Hepatocyte (in vitro differentiated cells): ENCODE results near the gene GRID1. TPM values are rescaled to one million over a fixed set of nuclear protein-coding genes. Genes with fewer than 3 reads are reported as not detected.

Source experiments
- DNase-seq: peaks from one replicate; pipeline ENCODE4 v3.0.0-alpha.2; 2016; ENCODE audit warnings: low spot score
- H2AFZ ChIP-seq: fragments of 200-600 bp; sonication (generic); 2 replicates; pipeline ENCODE4 v1.6.0; 2016; ENCODE audit warnings: antibody characterized with exemption, mild to moderate bottlenecking
- H3K27ac ChIP-seq: fragments of 200-600 bp; sonication (generic); 2 replicates; pipeline ENCODE4 v1.5.1; 2016; ENCODE audit warnings: mild to moderate bottlenecking
- H3K27me3 ChIP-seq: fragments of 200-600 bp; sonication (generic); 2 replicates; pipeline ENCODE4 v1.6.1; 2016
- H3K36me3 ChIP-seq: fragments of 200-600 bp; sonication (generic); replicated peaks from 2 replicates; pipeline ENCODE4 v1.5.1; 2016; ENCODE audit warnings: low read depth; ENCODE audit not compliant: insufficient read depth
- H3K4me1 ChIP-seq: fragments of 200-600 bp; sonication (generic); 2 replicates; pipeline ENCODE4 v1.5.1; 2016; ENCODE audit warnings: mild to moderate bottlenecking, moderate library complexity; ENCODE audit not compliant: insufficient read depth
- H3K4me2 ChIP-seq: fragments of 200-600 bp; sonication (generic); 2 replicates; pipeline ENCODE4 v1.6.0; 2016
- H3K4me3 ChIP-seq: fragments of 200-600 bp; sonication (generic); 2 replicates; pipeline ENCODE4 v1.5.1; 2016; ENCODE audit warnings: mild to moderate bottlenecking
- H3K79me2 ChIP-seq: fragments of 200-600 bp; sonication (generic); 2 replicates; pipeline ENCODE4 v1.6.0; 2017; ENCODE audit warnings: mild to moderate bottlenecking
- H3K9me2 ChIP-seq: fragments of 200-600 bp; sonication (generic); replicated peaks from 2 replicates; pipeline ENCODE4 v1.6.0; 2017; ENCODE audit warnings: mild to moderate bottlenecking; ENCODE audit not compliant: insufficient read depth
- H3K9me3 ChIP-seq: fragments of 200-600 bp; sonication (generic); 2 replicates; pipeline ENCODE4 v1.5.1; 2016; ENCODE audit warnings: low read depth, mild to moderate bottlenecking
- H4K20me1 ChIP-seq: fragments of 200-600 bp; sonication (generic); 2 replicates; pipeline ENCODE4 v1.6.0; 2016; ENCODE audit warnings: mild to moderate bottlenecking; ENCODE audit not compliant: insufficient read depth, poor library complexity, severe bottlenecking
- EZH2 ChIP-seq: fragments of 200-600 bp; sonication (generic); IDR thresholded peaks from 2 replicates; pipeline ENCODE4 v1.6.1; 2016; ENCODE audit warnings: antibody characterized with exemption, mild to moderate bottlenecking, borderline replicate concordance
- EZH2phosphoT487 ChIP-seq: fragments of 200-600 bp; sonication (generic); IDR thresholded peaks from one replicate; pipeline ENCODE4 v1.6.1; 2018; ENCODE audit warnings: antibody characterized with exemption, mild to moderate bottlenecking, low read depth, moderate library complexity; ENCODE audit not compliant: unreplicated experiment, severe bottlenecking
- WGBS: methylation state at CpG from one replicate; pipeline ENCODE4 v1.1.6; 2016; ENCODE audit warnings: low lambda C conversion rate; ENCODE audit errors: missing lambda C conversion rate; 5-methylcytosine and 5-hydroxymethylcytosine counted together
- polyA plus RNA-seq: library from polyadenylated mRNA; unstranded; fragments of >200 nt; fragmentation: Nextera tagmentation; extraction: Ambion mirVana; gene quantifications from 2 replicates; pipeline ENCODE4 v1.2.1, GENCODE V29; 2016
- total RNA-seq: library from RNA; depleted of rRNA; stranded (reverse); fragments of >200 nt; gene quantifications from 2 replicates; pipeline ENCODE4 v1.2.3, GENCODE V29; 2014
- TF ChIP-seq, protein P1 (sequence below): fragments of 200-600 bp; sonication (generic); IDR thresholded peaks from 2 replicates; pipeline ENCODE4 v1.5.1; 2016; ENCODE audit warnings: antibody characterized with exemption, mild to moderate bottlenecking; ENCODE audit not compliant: poor library complexity

The GRID1 gene
- total and polyA plus RNA-seq, 2 experiments from 2014 or later = 0.07 to 0.37 TPM

DNA sequence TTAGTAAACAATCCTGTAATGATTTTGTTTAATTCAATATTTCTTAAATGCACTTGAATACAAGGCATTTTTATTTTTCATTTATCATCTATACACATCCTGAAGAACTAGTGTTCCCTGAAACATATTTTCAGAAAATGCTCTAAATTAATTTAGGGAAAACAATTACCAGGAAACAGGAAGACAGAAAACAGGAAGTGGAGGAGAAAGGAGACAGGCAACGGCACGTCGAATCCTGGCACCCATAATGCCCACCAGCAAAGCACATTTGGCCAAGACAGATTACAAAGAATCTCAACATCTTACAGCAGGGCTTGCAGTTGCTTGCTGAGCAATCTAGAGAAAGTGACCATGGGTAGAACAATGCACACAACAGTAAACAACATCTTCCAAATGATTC, 571.1 kb downstream of the GRID1 start:
- Histone ChIP-seq H3K4me2 (no peak overlapping the region), H3K79me2 (no peaks in the 10 kb centered on the region), H2AFZ (no peak overlapping the region), H4K20me1 (no peaks in the 10 kb centered on the region), H3K4me1 (no peaks in the 10 kb centered on the region), H3K9me3 (no peaks in the 10 kb centered on the region), H3K27me3 (no peaks in the 10 kb centered on the region), H3K9me2 (no peaks in the 10 kb centered on the region), H3K27ac (no peak overlapping the region), H3K4me3 (no peak overlapping the region), H3K36me3 (no peaks in the 10 kb centered on the region)
- no peak for DNase-seq
- WGBS = 90% methylated on average over 3 of the region's 3 CpGs
- no peak for TF ChIP-seq EZH2
- TF ChIP-seq, protein P1, sequence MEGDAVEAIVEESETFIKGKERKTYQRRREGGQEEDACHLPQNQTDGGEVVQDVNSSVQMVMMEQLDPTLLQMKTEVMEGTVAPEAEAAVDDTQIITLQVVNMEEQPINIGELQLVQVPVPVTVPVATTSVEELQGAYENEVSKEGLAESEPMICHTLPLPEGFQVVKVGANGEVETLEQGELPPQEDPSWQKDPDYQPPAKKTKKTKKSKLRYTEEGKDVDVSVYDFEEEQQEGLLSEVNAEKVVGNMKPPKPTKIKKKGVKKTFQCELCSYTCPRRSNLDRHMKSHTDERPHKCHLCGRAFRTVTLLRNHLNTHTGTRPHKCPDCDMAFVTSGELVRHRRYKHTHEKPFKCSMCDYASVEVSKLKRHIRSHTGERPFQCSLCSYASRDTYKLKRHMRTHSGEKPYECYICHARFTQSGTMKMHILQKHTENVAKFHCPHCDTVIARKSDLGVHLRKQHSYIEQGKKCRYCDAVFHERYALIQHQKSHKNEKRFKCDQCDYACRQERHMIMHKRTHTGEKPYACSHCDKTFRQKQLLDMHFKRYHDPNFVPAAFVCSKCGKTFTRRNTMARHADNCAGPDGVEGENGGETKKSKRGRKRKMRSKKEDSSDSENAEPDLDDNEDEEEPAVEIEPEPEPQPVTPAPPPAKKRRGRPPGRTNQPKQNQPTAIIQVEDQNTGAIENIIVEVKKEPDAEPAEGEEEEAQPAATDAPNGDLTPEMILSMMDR = no peak
- no peak for TF ChIP-seq EZH2phosphoT487

DNA sequence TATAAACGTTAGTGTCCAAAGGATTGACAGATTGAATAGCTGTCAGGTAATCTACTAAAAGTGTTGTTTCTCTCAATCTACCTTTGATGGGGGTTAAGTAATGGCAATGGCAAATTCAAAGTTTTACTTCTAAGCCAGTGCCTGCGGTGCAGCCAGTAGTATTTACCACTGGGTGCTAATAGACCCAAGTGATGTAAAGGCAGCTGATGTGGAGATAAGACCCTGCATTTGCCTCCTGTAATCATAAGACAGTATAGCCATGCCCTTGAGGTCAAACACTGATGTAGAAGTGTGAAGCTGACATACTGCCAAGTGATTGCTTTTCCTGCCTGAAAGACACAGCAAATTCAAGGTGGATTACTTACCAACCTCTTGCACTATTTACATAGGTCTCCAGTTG, 572.0 kb downstream of the GRID1 start:
- 35% methylated on average over 2 of the region's 2 CpGs for WGBS

DNA sequence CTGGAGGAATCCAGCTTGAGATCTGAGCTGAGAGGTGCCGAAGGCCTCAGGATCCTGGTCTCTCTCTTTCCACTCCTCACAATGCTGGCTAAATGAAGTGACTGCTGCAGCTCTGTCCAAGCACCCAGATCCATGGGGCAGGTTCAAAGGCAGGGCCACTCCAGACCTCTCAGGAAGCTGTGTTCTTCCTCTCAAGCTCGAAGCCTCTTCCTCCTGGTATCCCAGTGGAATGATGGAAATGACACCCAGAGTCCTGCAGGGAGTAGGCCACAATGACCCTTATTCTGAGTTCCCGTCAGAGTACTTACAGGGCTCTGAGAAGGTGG, 574.1 kb downstream of the GRID1 start:
- 84% methylated on average over 3 of the region's 3 CpGs for WGBS
- H2AFZ ChIP-seq = no peak overlapping the region
- no peak overlapping the region for H3K27ac ChIP-seq
- TF ChIP-seq EZH2 = no peak
- TF ChIP-seq EZH2phosphoT487 = no peak
- TF ChIP-seq, protein P1 = no peak
- H3K4me1 ChIP-seq = no peaks in the 10 kb centered on the region
- H3K79me2 ChIP-seq = no peaks in the 10 kb centered on the region
- no peaks in the 10 kb centered on the region for H3K27me3 ChIP-seq
- no peaks in the 10 kb centered on the region for H3K9me3 ChIP-seq
- H3K4me3 ChIP-seq = no peak overlapping the region
- no peak for DNase-seq
- H4K20me1 ChIP-seq = no peaks in the 10 kb centered on the region
- no peak overlapping the region for H3K4me2 ChIP-seq
- no peaks in the 10 kb centered on the region for H3K9me2 ChIP-seq
- no peaks in the 10 kb centered on the region for H3K36me3 ChIP-seq

More for the DNA sequence above, 572.0 kb downstream of the GRID1 start:
- Histone ChIP-seq H3K4me3 (no peak overlapping the region), H3K9me2 (no peaks in the 10 kb centered on the region), H3K9me3 (no peaks in the 10 kb centered on the region), H4K20me1 (no peaks in the 10 kb centered on the region), H3K27me3 (no peaks in the 10 kb centered on the region), H3K79me2 (no peaks in the 10 kb centered on the region), H3K27ac (no peak overlapping the region), H3K4me1 (no peaks in the 10 kb centered on the region), H3K4me2 (no peak overlapping the region), H2AFZ (no peak overlapping the region), H3K36me3 (no peaks in the 10 kb centered on the region)
- no peak for DNase-seq
- TF ChIP-seq, protein P1 = no peak
- TF ChIP-seq EZH2phosphoT487 = no peak
- no peak for TF ChIP-seq EZH2
